ENCODE data around the gene EPDR1. TPM values are rescaled to one million over a fixed set of nuclear protein-coding genes. Genes with fewer than 3 reads are reported as not detected.
A peak's percentile ranks its signal among the peaks of the same experiment; 100 is the strongest.

Gene EPDR1
- total RNA-seq, 4 donors from 2014 or later: 43.5 to 45.7 (median 45.0) TPM

GRCh38 chr7:37921876-37922275 is 1.4 kb downstream of the EPDR1 start:
- peaks cover 0 to 60% (median 11%) of the 10 kb centered on the region in 4 donors for H3K4me1 ChIP-seq
- 53 to 59% methylated on average over 4 of the region's 4 CpGs for WGBS, 2 donors
- H3K36me3 ChIP-seq: peaks cover 0 to 12% (median 0%) of the 10 kb centered on the region in 3 donors
- TF ChIP-seq CTCF (IDR thresholded peaks at IDR 0.05) (no peak), EP300 (IDR thresholded peaks at IDR 0.05) (no peak), POLR2A (IDR thresholded peaks at IDR 0.05) (no peak)
- H3K9me3 ChIP-seq: peaks cover 0 to 12% (median 0%) of the 10 kb centered on the region in 4 donors
- H3K27ac ChIP-seq: peak overlapping the region in 3 of 4 donors; percentile 94 to 96 (median 95)
- H3K4me3 ChIP-seq: peak overlapping the region in 3 of 4 donors; percentile 74 to 83 (median 81)
- no peaks in the 10 kb centered on the region for H3K27me3 ChIP-seq
- DNase-seq (ENCODE audit: low spot score in 2 of 2): no peak

GRCh38 chr7:37923996-37924395 is 3.6 kb downstream of the EPDR1 start:
- 56 to 88% methylated on average over 1 of the region's 1 CpG for WGBS, 2 donors
- Histone ChIP-seq H3K27ac (peak overlapping the region in 2 of 4 donors; percentile 5 to 46), H3K36me3 (peaks cover 0 to 12% (median 0%) of the 10 kb centered on the region in 3 donors), H3K4me3 (no peak overlapping the region), H3K4me1 (peaks cover 0 to 65% (median 8%) of the 10 kb centered on the region in 4 donors), H3K27me3 (no peaks in the 10 kb centered on the region), H3K9me3 (peaks cover 0 to 12% (median 0%) of the 10 kb centered on the region in 4 donors)
- DNase-seq (ENCODE audit: low spot score in 2 of 2): no peak
- no peak for TF ChIP-seq CTCF (IDR thresholded peaks at IDR 0.05)
- TF ChIP-seq POLR2A (IDR thresholded peaks at IDR 0.05): no peak
- no peak for TF ChIP-seq EP300 (IDR thresholded peaks at IDR 0.05)

GRCh38 chr7:37924491-37925041 is 4.1 kb downstream of the EPDR1 start:
- no peaks in the 10 kb centered on the region for H3K27me3 ChIP-seq
- peak overlapping the region in 2 of 4 donors; percentile 5 to 46 for H3K27ac ChIP-seq
- peaks cover 0 to 64% (median 8%) of the 10 kb centered on the region in 4 donors for H3K4me1 ChIP-seq
- TF ChIP-seq POLR2A (IDR thresholded peaks at IDR 0.05): no peak
- no peak for TF ChIP-seq CTCF (IDR thresholded peaks at IDR 0.05)
- TF ChIP-seq EP300 (IDR thresholded peaks at IDR 0.05): no peak
- peaks cover 0 to 12% (median 0%) of the 10 kb centered on the region in 3 donors for H3K36me3 ChIP-seq
- DNase-seq (ENCODE audit: low spot score in 2 of 2): no peak
- 55 to 66% methylated on average over 3 of the region's 3 CpGs for WGBS, 2 donors
- H3K4me3 ChIP-seq: no peak overlapping the region
- H3K9me3 ChIP-seq: peaks cover 0 to 12% (median 0%) of the 10 kb centered on the region in 4 donors

GRCh38 chr7:37925620-37926019 is 5.2 kb downstream of the EPDR1 start:
- Histone ChIP-seq H3K4me3 (no peak overlapping the region), H3K9me3 (peaks cover 0 to 12% (median 0%) of the 10 kb centered on the region in 4 donors), H3K27ac (no peak overlapping the region), H3K36me3 (peaks cover 0 to 12% (median 0%) of the 10 kb centered on the region in 3 donors), H3K27me3 (no peaks in the 10 kb centered on the region), H3K4me1 (peaks cover 0 to 69% (median 8%) of the 10 kb centered on the region in 4 donors)
- TF ChIP-seq EP300 (IDR thresholded peaks at IDR 0.05) (no peak), POLR2A (IDR thresholded peaks at IDR 0.05) (no peak), CTCF (IDR thresholded peaks at IDR 0.05) (no peak)
- WGBS, 2 donors: 97 to 100% methylated on average over 1 of the region's 1 CpG
- no peak for DNase-seq (ENCODE audit: low spot score in 2 of 2)

- TF ChIP-seq CTCF (IDR thresholded peaks at IDR 0.05): no peak
- no peak for TF ChIP-seq POLR2A (IDR thresholded peaks at IDR 0.05)
- TF ChIP-seq EP300 (IDR thresholded peaks at IDR 0.05): no peak
- H3K9me3 ChIP-seq: peaks cover 0 to 12% (median 0%) of the 10 kb centered on the region in 4 donors
- WGBS, 2 donors: 59 to 72% methylated on average over 2 of the region's 2 CpGs
- no peaks in the 10 kb centered on the region for H3K27me3 ChIP-seq
- H3K4me1 ChIP-seq: peaks cover 0 to 64% (median 6%) of the 10 kb centered on the region in 4 donors
- no peak for DNase-seq (ENCODE audit: low spot score in 2 of 2)
- H3K4me3 ChIP-seq: no peak overlapping the region
- H3K27ac ChIP-seq: peak overlapping the region in 2 of 4 donors; percentile 60 to 86
- H3K36me3 ChIP-seq: peaks cover 0 to 12% (median 0%) of the 10 kb centered on the region in 3 donors
Measured at GRCh38 chr7:37927773-37928444, 7.5 kb downstream of the EPDR1 start.

All from tibial nerve (tissue), 4 donors.